ENCODE data around the gene SCAPER.

SCAPER gene

GRCh38 chr15:76905013-76905839 lies at the start of gene SCAPER:
SCAPER (minus strand) TSS chr15:76905340; CDS start chr15:76883817, 21,523 bp downstream.
- DNase-seq (ENCODE audit: low spot score) = peak; percentile 95

GRCh38 chr15:76954744-76955143 lies 49.6 kb upstream of the SCAPER start:
- DNase-seq (ENCODE audit: low spot score) = peak; percentile 65

GRCh38 chr15:76953913-76954312 lies 48.8 kb upstream of the SCAPER start:
- no peak for DNase-seq (ENCODE audit: low spot score)

GRCh38 chr15:76951220-76951619 lies 46.1 kb upstream of the SCAPER start:
- DNase-seq (ENCODE audit: low spot score) = peak; percentile 24

GRCh38 chr15:76947454-76947853 lies 42.3 kb upstream of the SCAPER start:
- no peak for DNase-seq (ENCODE audit: low spot score)

GRCh38 chr15:76945494-76946093 lies 40.5 kb upstream of the SCAPER start:
- DNase-seq (ENCODE audit: low spot score) = no peak

- no peak for DNase-seq (ENCODE audit: low spot score)
Measured at GRCh38 chr15:76942331-76942730, 37.2 kb upstream of the SCAPER start.

- no peak for DNase-seq (ENCODE audit: low spot score)
Measured at GRCh38 chr15:76941636-76942035, 36.5 kb upstream of the SCAPER start.

- DNase-seq (ENCODE audit: low spot score) = no peak
Measured at GRCh38 chr15:76939715-76940114, 34.6 kb upstream of the SCAPER start.

- no peak for DNase-seq (ENCODE audit: low spot score)
Measured at GRCh38 chr15:76938752-76939151, 33.6 kb upstream of the SCAPER start.

GRCh38 chr15:76936671-76937070 lies 31.5 kb upstream of the SCAPER start:
- no peak for DNase-seq (ENCODE audit: low spot score)

- DNase-seq (ENCODE audit: low spot score) = no peak
Measured at GRCh38 chr15:76935620-76936019, 30.5 kb upstream of the SCAPER start.

GRCh38 chr15:76932135-76932966 lies 27.2 kb upstream of the SCAPER start:
- no peak for DNase-seq (ENCODE audit: low spot score)

GRCh38 chr15:76931397-76932134 lies 26.4 kb upstream of the SCAPER start, which contains the start of gene RCN2:
RCN2 (plus strand) TSS chr15:76931749; CDS start chr15:76931842, 93 bp downstream.
- DNase-seq (ENCODE audit: low spot score) = peak; percentile 99

GRCh38 chr15:76930831-76931396 lies 25.8 kb upstream of the SCAPER start:
- no peak for DNase-seq (ENCODE audit: low spot score)

GRCh38 chr15:76929011-76929760 lies 24.0 kb upstream of the SCAPER start:
- DNase-seq (ENCODE audit: low spot score) = no peak

GRCh38 chr15:76928201-76928600 lies 23.1 kb upstream of the SCAPER start:
- DNase-seq (ENCODE audit: low spot score) = no peak

- DNase-seq (ENCODE audit: low spot score) = no peak
Measured at GRCh38 chr15:76916369-76916768, 11.2 kb upstream of the SCAPER start.

GRCh38 chr15:76913737-76914136 lies 8.6 kb upstream of the SCAPER start:
- no peak for DNase-seq (ENCODE audit: low spot score)

- DNase-seq (ENCODE audit: low spot score) = no peak
Measured at GRCh38 chr15:76912430-76912829, 7.3 kb upstream of the SCAPER start.

GRCh38 chr15:76905855-76906254 lies 715 bp upstream of the SCAPER start:
- peak; percentile 64 for DNase-seq (ENCODE audit: low spot score)

Measured in Ammon's horn (tissue), 1 donor.